ENCODE data around the gene ZNF558. TPM values are rescaled to one million over a fixed set of nuclear protein-coding genes. Genes with fewer than 3 reads are reported as not detected.

ZNF558 gene
- total RNA-seq, 1 donor from 2014 or later, result not detected

- Mint-ChIP-seq H3K9me3 (ENCODE audit: unreplicated experiment) (peaks cover 58% of the 10 kb centered on the region), H3K4me1 (ENCODE audit: unreplicated experiment) (no peaks in the 10 kb centered on the region), H3K4me3 (ENCODE audit: unreplicated experiment) (no peak overlapping the region), H3K27me3 (ENCODE audit: unreplicated experiment) (peaks cover 19% of the 10 kb centered on the region), H3K36me3 (ENCODE audit: low read depth, unreplicated experiment) (peaks cover 25% of the 10 kb centered on the region), H3K27ac (ENCODE audit: unreplicated experiment) (no peak overlapping the region)
- TF ChIP-seq, protein P1, sequence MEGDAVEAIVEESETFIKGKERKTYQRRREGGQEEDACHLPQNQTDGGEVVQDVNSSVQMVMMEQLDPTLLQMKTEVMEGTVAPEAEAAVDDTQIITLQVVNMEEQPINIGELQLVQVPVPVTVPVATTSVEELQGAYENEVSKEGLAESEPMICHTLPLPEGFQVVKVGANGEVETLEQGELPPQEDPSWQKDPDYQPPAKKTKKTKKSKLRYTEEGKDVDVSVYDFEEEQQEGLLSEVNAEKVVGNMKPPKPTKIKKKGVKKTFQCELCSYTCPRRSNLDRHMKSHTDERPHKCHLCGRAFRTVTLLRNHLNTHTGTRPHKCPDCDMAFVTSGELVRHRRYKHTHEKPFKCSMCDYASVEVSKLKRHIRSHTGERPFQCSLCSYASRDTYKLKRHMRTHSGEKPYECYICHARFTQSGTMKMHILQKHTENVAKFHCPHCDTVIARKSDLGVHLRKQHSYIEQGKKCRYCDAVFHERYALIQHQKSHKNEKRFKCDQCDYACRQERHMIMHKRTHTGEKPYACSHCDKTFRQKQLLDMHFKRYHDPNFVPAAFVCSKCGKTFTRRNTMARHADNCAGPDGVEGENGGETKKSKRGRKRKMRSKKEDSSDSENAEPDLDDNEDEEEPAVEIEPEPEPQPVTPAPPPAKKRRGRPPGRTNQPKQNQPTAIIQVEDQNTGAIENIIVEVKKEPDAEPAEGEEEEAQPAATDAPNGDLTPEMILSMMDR (IDR thresholded peaks at IDR 0.05; ENCODE audit: unreplicated experiment), result no peak
- no peak for DNase-seq (ENCODE audit: low spot score)
Measured at GRCh38 chr19:8827277-8827676, 4.8 kb downstream of the ZNF558 start.

DNA sequence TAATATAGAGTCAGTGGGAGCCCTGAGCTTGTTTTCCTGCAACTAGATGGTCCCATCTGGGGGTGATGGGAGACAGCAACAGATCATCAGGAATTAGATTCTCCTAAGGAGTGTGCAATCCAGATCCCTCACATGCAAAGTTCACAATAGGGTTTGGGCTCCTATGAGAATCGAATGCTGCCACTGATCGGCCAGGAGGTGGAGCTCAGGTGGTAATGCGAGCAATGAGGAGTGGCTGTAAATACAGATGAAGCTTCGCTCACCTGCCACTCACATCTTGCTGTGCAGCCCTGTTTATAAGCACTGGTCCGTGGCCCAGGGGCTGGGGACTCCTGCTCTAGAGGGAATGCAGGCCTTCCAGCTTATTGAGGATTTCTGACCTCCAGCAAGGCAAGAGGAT lies 5.7 kb downstream of the ZNF558 start:
- peaks cover 23% of the 10 kb centered on the region for H3K36me3 Mint-ChIP-seq (ENCODE audit: low read depth, unreplicated experiment)

GRCh38 chr19:8821748-8822241 lies 10.3 kb downstream of the ZNF558 start:
- Mint-ChIP-seq H3K36me3 (ENCODE audit: low read depth, unreplicated experiment) (peaks cover 18% of the 10 kb centered on the region), H3K9me3 (ENCODE audit: unreplicated experiment) (peaks cover 50% of the 10 kb centered on the region), H3K27me3 (ENCODE audit: unreplicated experiment) (peaks cover 13% of the 10 kb centered on the region), H3K4me1 (ENCODE audit: unreplicated experiment) (no peaks in the 10 kb centered on the region), H3K27ac (ENCODE audit: unreplicated experiment) (no peak overlapping the region), H3K4me3 (ENCODE audit: unreplicated experiment) (no peak overlapping the region)
- TF ChIP-seq, protein P1 (IDR thresholded peaks at IDR 0.05; ENCODE audit: unreplicated experiment), result no peak
- DNase-seq (ENCODE audit: low spot score), result no peak

More for the DNA sequence above, 5.7 kb downstream of the ZNF558 start:
- no peak overlapping the region for H3K27ac Mint-ChIP-seq (ENCODE audit: unreplicated experiment)
- no peak for DNase-seq (ENCODE audit: low spot score)
- no peaks in the 10 kb centered on the region for H3K4me1 Mint-ChIP-seq (ENCODE audit: unreplicated experiment)
- peaks cover 63% of the 10 kb centered on the region for H3K9me3 Mint-ChIP-seq (ENCODE audit: unreplicated experiment)
- H3K4me3 Mint-ChIP-seq (ENCODE audit: unreplicated experiment), result no peak overlapping the region
- TF ChIP-seq, protein P1 (IDR thresholded peaks at IDR 0.05; ENCODE audit: unreplicated experiment), result no peak
- peaks cover 18% of the 10 kb centered on the region for H3K27me3 Mint-ChIP-seq (ENCODE audit: unreplicated experiment)

- TF ChIP-seq, protein P1 (IDR thresholded peaks at IDR 0.05; ENCODE audit: unreplicated experiment), result no peak
- H3K4me1 Mint-ChIP-seq (ENCODE audit: unreplicated experiment), result no peaks in the 10 kb centered on the region
- peaks cover 12% of the 10 kb centered on the region for H3K36me3 Mint-ChIP-seq (ENCODE audit: low read depth, unreplicated experiment)
- no peak for DNase-seq (ENCODE audit: low spot score)
- peaks cover 12% of the 10 kb centered on the region for H3K27me3 Mint-ChIP-seq (ENCODE audit: unreplicated experiment)
- H3K27ac Mint-ChIP-seq (ENCODE audit: unreplicated experiment), result no peak overlapping the region
- no peak overlapping the region for H3K4me3 Mint-ChIP-seq (ENCODE audit: unreplicated experiment)
- H3K9me3 Mint-ChIP-seq (ENCODE audit: unreplicated experiment), result peaks cover 45% of the 10 kb centered on the region
Measured at GRCh38 chr19:8820234-8820633, 11.9 kb downstream of the ZNF558 start.

- Mint-ChIP-seq H3K27ac (ENCODE audit: unreplicated experiment) (no peak overlapping the region), H3K4me1 (ENCODE audit: unreplicated experiment) (no peaks in the 10 kb centered on the region), H3K9me3 (ENCODE audit: unreplicated experiment) (peaks cover 36% of the 10 kb centered on the region), H3K4me3 (ENCODE audit: unreplicated experiment) (no peak overlapping the region), H3K27me3 (ENCODE audit: unreplicated experiment) (peaks cover 2% of the 10 kb centered on the region), H3K36me3 (ENCODE audit: low read depth, unreplicated experiment) (no peaks in the 10 kb centered on the region)
- DNase-seq (ENCODE audit: low spot score), result no peak
- TF ChIP-seq, protein P1 (IDR thresholded peaks at IDR 0.05; ENCODE audit: unreplicated experiment), result no peak
Measured at GRCh38 chr19:8815780-8816179, 16.3 kb downstream of the ZNF558 start.
